ENCODE data around the gene GCNT1.

Gene GCNT1

DNA sequence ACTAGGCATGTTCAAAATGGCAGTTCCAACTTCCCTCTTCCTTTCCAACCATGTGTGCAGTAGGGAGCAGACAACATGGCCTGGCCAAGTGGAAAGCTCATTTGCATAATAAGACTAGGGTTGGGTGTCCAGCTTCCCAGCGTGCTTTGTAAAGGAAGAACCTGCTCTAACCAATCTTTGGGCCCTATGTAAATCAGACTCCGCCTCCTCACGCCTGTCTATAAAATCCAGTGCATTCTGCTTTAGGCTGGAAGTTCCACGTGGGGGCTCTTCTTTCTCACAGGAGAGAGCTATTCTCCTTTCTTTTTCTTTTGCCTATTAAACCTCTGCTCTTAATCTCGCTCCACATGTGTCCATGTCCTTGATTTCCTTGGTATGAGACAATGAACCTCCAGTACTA is 83.4 kb downstream of the GCNT1 start:
- ATAC-seq: no peak

- ATAC-seq: no peak
Observed at GRCh38 chr9:76545191-76545590, 86.2 kb downstream of the GCNT1 start.

- ATAC-seq: no peak
Observed at GRCh38 chr9:76552181-76552580, 93.2 kb downstream of the GCNT1 start.

DNA sequence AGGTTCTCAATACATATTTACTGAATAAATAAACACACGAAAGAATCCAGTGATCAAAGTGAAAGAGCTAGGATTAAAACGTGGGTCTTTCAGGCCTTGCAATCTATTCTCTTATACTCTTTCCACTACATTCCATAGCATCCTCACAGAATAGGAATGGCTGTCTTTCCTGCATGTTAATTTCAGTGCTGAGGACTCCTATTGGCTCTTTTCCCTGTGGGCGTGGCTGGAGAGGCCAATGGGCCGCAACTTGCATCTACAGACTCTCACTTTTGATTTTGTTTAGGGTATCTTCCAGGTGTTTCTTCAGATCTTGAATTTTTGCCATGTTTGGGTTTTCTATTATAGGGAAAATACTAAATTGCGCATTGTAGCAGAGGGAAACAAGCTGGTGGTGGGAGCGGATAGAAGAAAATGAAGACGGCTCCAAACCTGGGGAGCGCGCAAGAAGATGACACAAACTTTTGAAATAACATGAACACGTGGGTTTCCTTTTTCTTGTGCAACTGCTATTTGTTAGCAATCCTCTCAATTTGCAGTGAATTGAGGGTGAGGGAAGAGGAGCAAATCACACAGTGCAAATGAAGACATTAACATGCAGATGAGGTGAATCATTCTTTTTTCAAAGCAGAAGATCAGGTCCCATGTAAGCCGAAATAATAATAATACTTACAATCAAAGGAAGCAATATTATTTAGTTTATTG is 93.9 kb downstream of the GCNT1 start:
- ATAC-seq: no peak

- no peak for ATAC-seq
Observed at GRCh38 chr9:76553680-76554079, 94.7 kb downstream of the GCNT1 start.

Measured in activated CD4-positive, CD25-positive, alpha-beta regulatory T cell treated with anti-CD3 and anti-CD28 coated beads, Interleukin-2, amount 50 U/mL, for 24 hours (primary cell).